ENCODE measurements around the gene HAPSTR1.

DNA sequence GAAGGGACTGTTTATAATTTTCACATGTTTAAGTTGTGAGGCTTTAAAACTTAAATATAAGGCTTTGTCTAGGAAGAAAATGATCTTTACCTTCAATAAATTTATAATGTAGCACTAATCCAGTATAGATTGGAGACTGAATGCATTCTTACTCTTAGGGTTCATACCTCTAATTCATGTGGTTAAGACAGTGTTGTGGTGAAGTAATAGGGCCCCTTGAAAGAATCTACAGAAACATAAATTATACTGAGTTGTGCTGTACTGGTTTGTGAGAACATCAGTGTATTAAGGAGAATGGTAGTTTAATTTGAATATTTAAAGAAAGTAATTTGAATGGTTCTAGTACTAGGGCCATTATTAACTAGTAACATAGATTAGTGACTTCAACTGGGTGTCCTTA lies 13.7 kb downstream of the HAPSTR1 start:
- TF ChIP-seq, protein P1, sequence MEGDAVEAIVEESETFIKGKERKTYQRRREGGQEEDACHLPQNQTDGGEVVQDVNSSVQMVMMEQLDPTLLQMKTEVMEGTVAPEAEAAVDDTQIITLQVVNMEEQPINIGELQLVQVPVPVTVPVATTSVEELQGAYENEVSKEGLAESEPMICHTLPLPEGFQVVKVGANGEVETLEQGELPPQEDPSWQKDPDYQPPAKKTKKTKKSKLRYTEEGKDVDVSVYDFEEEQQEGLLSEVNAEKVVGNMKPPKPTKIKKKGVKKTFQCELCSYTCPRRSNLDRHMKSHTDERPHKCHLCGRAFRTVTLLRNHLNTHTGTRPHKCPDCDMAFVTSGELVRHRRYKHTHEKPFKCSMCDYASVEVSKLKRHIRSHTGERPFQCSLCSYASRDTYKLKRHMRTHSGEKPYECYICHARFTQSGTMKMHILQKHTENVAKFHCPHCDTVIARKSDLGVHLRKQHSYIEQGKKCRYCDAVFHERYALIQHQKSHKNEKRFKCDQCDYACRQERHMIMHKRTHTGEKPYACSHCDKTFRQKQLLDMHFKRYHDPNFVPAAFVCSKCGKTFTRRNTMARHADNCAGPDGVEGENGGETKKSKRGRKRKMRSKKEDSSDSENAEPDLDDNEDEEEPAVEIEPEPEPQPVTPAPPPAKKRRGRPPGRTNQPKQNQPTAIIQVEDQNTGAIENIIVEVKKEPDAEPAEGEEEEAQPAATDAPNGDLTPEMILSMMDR (conservative IDR thresholded peaks at IDR 0.05 in 1 of 2, IDR thresholded peaks at IDR 0.05 in 1 of 2; ENCODE audit: extremely low read depth in 1 of 2, insufficient read depth in 1 of 2, low read depth in 1 of 2, low read length in 2 of 2): no peak
- no peak for TF ChIP-seq EZH2 (IDR thresholded peaks at IDR 0.05; ENCODE audit: borderline replicate concordance, low read length)

Data from mammary epithelial cell (primary cell).